GM12878 (cell line): ENCODE data around the gene LRRC75B.

Experiments used
- SIX5 ChIP-seq: IDR thresholded peaks from 2 replicates; pipeline ENCODE4 v1.6.1; 2011; ENCODE audit warnings: mild to moderate bottlenecking, low read depth, low read length, moderate library complexity; ENCODE audit not compliant: severe bottlenecking
- SRF ChIP-seq, 2 experiments: IDR thresholded peaks; 2 replicates each; pipeline ENCODE4 v1.6.1; 2011; ENCODE audit warnings: low read depth in 2 of 2, low read length in 2 of 2, mild to moderate bottlenecking in 1 of 2, moderate library complexity in 1 of 2
- TF ChIP-seq, protein P1 (sequence below): IDR thresholded peaks from 2 replicates; pipeline ENCODE4 v1.6.1; 2011; ENCODE audit warnings: low read depth, low read length, improper control_type of control experiment, borderline replicate concordance

- TF ChIP-seq, protein P1, sequence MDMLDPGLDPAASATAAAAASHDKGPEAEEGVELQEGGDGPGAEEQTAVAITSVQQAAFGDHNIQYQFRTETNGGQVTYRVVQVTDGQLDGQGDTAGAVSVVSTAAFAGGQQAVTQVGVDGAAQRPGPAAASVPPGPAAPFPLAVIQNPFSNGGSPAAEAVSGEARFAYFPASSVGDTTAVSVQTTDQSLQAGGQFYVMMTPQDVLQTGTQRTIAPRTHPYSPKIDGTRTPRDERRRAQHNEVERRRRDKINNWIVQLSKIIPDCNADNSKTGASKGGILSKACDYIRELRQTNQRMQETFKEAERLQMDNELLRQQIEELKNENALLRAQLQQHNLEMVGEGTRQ, result no peak
- TF ChIP-seq SIX5 (no peak), SRF (IDR thresholded peaks at IDR 0.05; ENCODE audit: low read depth in 2 of 2, low read length in 2 of 2) (no peak)
Observed at GRCh38 chr22:24536089-24536488, 56.8 kb downstream of the LRRC75B start.
